Measurements from ENCODE around the gene IL20RA. TPM values are rescaled to one million over a fixed set of nuclear protein-coding genes. Genes with fewer than 3 reads are reported as not detected.
"Not testable (repeated sequence)": the region's sequence is repeated elsewhere in the genome, so short reads cannot be mapped to it uniquely, and the experiment has no call there.

The IL20RA gene
- polyA plus RNA-seq, 1 experiment: not detected

- TF ChIP-seq CTCF (IDR thresholded peaks at IDR 0.05; ENCODE audit: low read depth, low read length): no peak
Observed at GRCh38 chr6:136962661-136963060, 82.1 kb downstream of the IL20RA start.

GRCh38 chr6:136961848-136962247, 82.9 kb downstream of the IL20RA start:
- Histone ChIP-seq H3K4me3 (ENCODE audit: low read depth, low read length) (no peak overlapping the region), H3K9me3 (ENCODE audit: control insufficient read depth, insufficient read depth, low read length) (no peaks in the 10 kb centered on the region), H3K27me3 (ENCODE audit: control insufficient read depth, insufficient read depth, low read length) (peaks cover 3% of the 10 kb centered on the region), H3K27ac (ENCODE audit: low read depth, low read length) (no peak overlapping the region)
- no peak for DNase-seq (ENCODE audit: low read depth, low spot score)
- ChIA-PET POLR2A (no interaction called here), CTCF (no interaction called here)
- TF ChIP-seq CTCF (IDR thresholded peaks at IDR 0.05; ENCODE audit: low read depth, low read length): no peak

More at GRCh38 chr6:136962661-136963060, 82.1 kb downstream of the IL20RA start:
- DNase-seq (ENCODE audit: low read depth, low spot score): no peak
- POLR2A ChIA-PET: no interaction called here
- Histone ChIP-seq H3K27me3 (ENCODE audit: control insufficient read depth, insufficient read depth, low read length) (peaks cover 6% of the 10 kb centered on the region), H3K27ac (ENCODE audit: low read depth, low read length) (no peak overlapping the region), H3K4me3 (ENCODE audit: low read depth, low read length) (no peak overlapping the region), H3K9me3 (ENCODE audit: control insufficient read depth, insufficient read depth, low read length) (no peaks in the 10 kb centered on the region)
- CTCF ChIA-PET: no interaction called here

- Histone ChIP-seq H3K4me3 (ENCODE audit: low read depth, low read length) (no peak overlapping the region), H3K27ac (ENCODE audit: low read depth, low read length) (no peak overlapping the region), H3K27me3 (ENCODE audit: control insufficient read depth, insufficient read depth, low read length) (peaks cover 3% of the 10 kb centered on the region), H3K9me3 (ENCODE audit: control insufficient read depth, insufficient read depth, low read length) (no peaks in the 10 kb centered on the region)
- DNase-seq (ENCODE audit: low read depth, low spot score): no peak
- ChIA-PET POLR2A (no interaction called here), CTCF (no interaction called here)
- no peak for TF ChIP-seq CTCF (IDR thresholded peaks at IDR 0.05; ENCODE audit: low read depth, low read length)
Observed at GRCh38 chr6:136960781-136961180, 84.0 kb downstream of the IL20RA start.

GRCh38 chr6:136959935-136960334, 84.8 kb downstream of the IL20RA start:
- H3K9me3 ChIP-seq (ENCODE audit: control insufficient read depth, insufficient read depth, low read length); H3K4me3 ChIP-seq (ENCODE audit: low read depth, low read length); DNase-seq (ENCODE audit: low read depth, low spot score); H3K27ac ChIP-seq (ENCODE audit: low read depth, low read length); H3K27me3 ChIP-seq (ENCODE audit: control insufficient read depth, insufficient read depth, low read length): not testable (repeated sequence)
- POLR2A ChIA-PET: interaction anchor here (0.6 kb wide), 1 partner anchor 1907 kb away, joined by 9 read pairs; no protein-coding TSS in a partner anchor
- CTCF ChIA-PET: interaction anchor here (1.6 kb wide), 1 partner anchor 8 kb away, joined by 4 read pairs; no protein-coding TSS in a partner anchor

GRCh38 chr6:136959471-136959891, 85.3 kb downstream of the IL20RA start:
- no peak for DNase-seq (ENCODE audit: low read depth, low spot score)
- Histone ChIP-seq H3K27me3 (ENCODE audit: control insufficient read depth, insufficient read depth, low read length) (peaks cover 3% of the 10 kb centered on the region), H3K27ac (ENCODE audit: low read depth, low read length) (no peak overlapping the region), H3K4me3 (ENCODE audit: low read depth, low read length) (no peak overlapping the region), H3K9me3 (ENCODE audit: control insufficient read depth, insufficient read depth, low read length) (no peaks in the 10 kb centered on the region)
- ChIA-PET POLR2A (interaction anchor here (0.6 kb wide), 1 partner anchor 1907 kb away, joined by 9 read pairs; no protein-coding TSS in a partner anchor), CTCF (interaction anchor here (1.5 to 1.6 kb wide), 2 partner anchors 8 to 54 kb away, joined by 4 to 5 read pairs; no protein-coding TSS in a partner anchor)
- no peak for TF ChIP-seq CTCF (IDR thresholded peaks at IDR 0.05; ENCODE audit: low read depth, low read length)
